CD4-positive, alpha-beta T cell (primary cell): Measurements from ENCODE around the gene ASXL2. TPM values are rescaled to one million over a fixed set of nuclear protein-coding genes. Genes with fewer than 3 reads are reported as not detected.
A peak's percentile ranks its signal among the peaks of the same experiment; 100 is the strongest.

Source experiments
- ATAC-seq: fragments of 200-7000 bp; cut with Tn5 transposase; one replicate; pipeline ENCODE4 v1.10.0; 2022; ENCODE audit warnings: mild to moderate bottlenecking; ENCODE audit not compliant: poor library complexity
- CTCF ChIA-PET: fragments of 350-600 bp; sonication (Branson Sonifier 250); formaldehyde crosslinking; loops from one replicate; lab custom pipeline; 2021; ENCODE audit warnings: antibody characterized with exemption, inconsistent platforms; lab: Charles Lee
- POLR2A ChIA-PET: fragments of 350-600 bp; sonication (Branson Sonifier 250); formaldehyde crosslinking; loops from one replicate; lab custom pipeline; 2021; ENCODE audit warnings: antibody characterized with exemption, inconsistent platforms; lab: Charles Lee
- DNase-seq, 14 experiments: peaks; one replicate each; pipeline ENCODE4 v3.0.0-alpha.2; 2013 to 2020; ENCODE audit warnings: mixed read lengths in 2 of 14
- H3K27ac ChIP-seq, 2 donors: one replicate each; pipeline versions ENCODE4 v1.5.1 to v1.7.0; 2013; ENCODE audit warnings: low read length in 2 of 2, low read depth in 1 of 2, mild to moderate bottlenecking in 1 of 2
- H3K27me3 ChIP-seq, 2 experiments: 1 replicate in 1 of 2; 2 replicates in 1 of 2; pipeline versions ENCODE4 v1.6.1 to v1.7.0; 2013; ENCODE audit warnings: low read length in 2 of 2, control low read depth in 1 of 2, mild to moderate bottlenecking in 1 of 2, moderate library complexity in 1 of 2; ENCODE audit not compliant: insufficient read depth in 2 of 2, control insufficient read depth in 1 of 2
- H3K36me3 ChIP-seq: one replicate; pipeline ENCODE4 v1.6.1; 2013; ENCODE audit warnings: low read length, control low read depth; ENCODE audit not compliant: insufficient read depth
- H3K4me1 ChIP-seq: one replicate; pipeline ENCODE4 v1.6.1; 2013; ENCODE audit warnings: low read length, control low read depth; ENCODE audit not compliant: insufficient read depth
- H3K4me3 ChIP-seq: one replicate; pipeline ENCODE4 v1.5.1; 2013; ENCODE audit warnings: mild to moderate bottlenecking, low read length, moderate library complexity
- H3K9me3 ChIP-seq, 2 experiments: 1 replicate in 1 of 2; 2 replicates in 1 of 2; pipeline versions ENCODE4 v1.6.1 to v1.7.0; 2013; ENCODE audit warnings: low read length in 2 of 2, mild to moderate bottlenecking in 2 of 2, control low read depth in 1 of 2, moderate library complexity in 1 of 2; ENCODE audit not compliant: control insufficient read depth in 1 of 2, insufficient read depth in 1 of 2
- H3K27ac Mint-ChIP-seq: one replicate; pipeline ENCODE4 v1.8.0; 2020; ENCODE audit warnings: mixed read lengths
- H3K27me3 Mint-ChIP-seq: one replicate; pipeline ENCODE4 v1.8.0; 2021; ENCODE audit warnings: mixed read lengths
- H3K36me3 Mint-ChIP-seq: one replicate; pipeline ENCODE4 v1.8.0; 2021; ENCODE audit warnings: low read depth, mixed read lengths
- H3K4me1 Mint-ChIP-seq: one replicate; pipeline ENCODE4 v1.8.0; 2021; ENCODE audit warnings: low read depth, mixed read lengths
- H3K4me3 Mint-ChIP-seq: one replicate; pipeline ENCODE4 v1.8.0; 2020; ENCODE audit warnings: mild to moderate bottlenecking, mixed read lengths
- H3K9me3 Mint-ChIP-seq: one replicate; pipeline ENCODE4 v1.8.0; 2020; ENCODE audit warnings: mixed read lengths
- CTCF ChIP-seq: fragments of 200-600 bp; IDR thresholded peaks from one replicate; pipeline ENCODE4 v1.8.0; 2022; ENCODE audit warnings: antibody characterized with exemption, mild to moderate bottlenecking
- intact Hi-C, 2 experiments: fragments of 100-400 bp; cut with DNase I in 1 of 2; cut with micrococcal nuclease in 1 of 2; formaldehyde crosslinking; loops; one replicate each; pipeline versions ENCODE4 v1.15.1 to v1.9.0; 2023 to 2025; cut with DNase I, micrococcal nuclease
- total RNA-seq, 174 experiments: library from RNA in 2 of 174; stranded (reverse) in 2 of 174; gene quantifications; one replicate each; pipeline ENCODE4 v1.2.3 and lab custom pipeline; 2021 to 2026

ASXL2 gene
- total RNA-seq, 2 experiments from 2014 or later: 15.1 to 17.2 TPM

DNA sequence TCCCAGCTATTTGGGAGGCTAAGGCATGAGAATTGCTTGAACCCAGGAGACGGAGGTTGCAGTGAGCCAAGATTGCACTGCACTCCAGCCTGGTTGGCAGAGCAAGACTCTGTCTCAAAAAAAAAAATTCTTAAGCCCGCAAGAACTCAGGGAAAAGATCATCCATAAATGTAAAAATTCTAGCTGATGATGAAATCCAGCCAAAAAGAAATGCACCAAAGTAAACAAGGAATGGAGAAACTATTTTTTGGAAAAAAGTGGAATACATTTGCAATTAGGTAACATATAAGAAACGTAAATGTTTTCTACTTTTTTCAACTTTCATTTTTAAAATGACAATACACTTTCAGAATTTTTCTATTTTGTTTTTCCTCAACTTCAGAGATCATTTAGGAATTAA is 61.3 kb downstream of the ASXL2 start:
- intact Hi-C loops: no loop called here

GRCh38 chr2:25816249-25816648 is 62.0 kb downstream of the ASXL2 start:
- ATAC-seq: no peak
- Mint-ChIP-seq H3K27ac (no peak overlapping the region), H3K27me3 (no peaks in the 10 kb centered on the region), H3K4me3 (no peak overlapping the region), H3K36me3 (peaks cover 4% of the 10 kb centered on the region), H3K4me1 (peaks cover 61% of the 10 kb centered on the region), H3K9me3 (no peaks in the 10 kb centered on the region)
- H3K27ac ChIP-seq: no peak overlapping the region
- ChIA-PET POLR2A (interaction anchor here (1.2 to 1.9 kb wide), 2 partner anchors 21 to 36 kb away, joined by 3 to 6 read pairs; no protein-coding TSS in a partner anchor), CTCF (interaction anchor here (0.7 to 1.2 kb wide), 2 partner anchors 15 to 26 kb away, joined by 3 read pairs; no protein-coding TSS in a partner anchor)
- H3K27me3 ChIP-seq: no peaks in the 10 kb centered on the region
- no peak for TF ChIP-seq CTCF
- intact Hi-C loops: no loop called here
- H3K4me3 ChIP-seq: no peak overlapping the region
- DNase-seq: peak in 1 of 14 experiments; percentile 38
- H3K9me3 ChIP-seq: no peaks in the 10 kb centered on the region
- peaks cover 7% of the 10 kb centered on the region for H3K36me3 ChIP-seq
- H3K4me1 ChIP-seq: peaks cover 5% of the 10 kb centered on the region

More for the DNA sequence above, 61.3 kb downstream of the ASXL2 start:
- Histone ChIP-seq H3K27me3 (no peaks in the 10 kb centered on the region), H3K9me3 (no peaks in the 10 kb centered on the region), H3K36me3 (peaks cover 7% of the 10 kb centered on the region), H3K27ac (no peak overlapping the region), H3K4me1 (peaks cover 8% of the 10 kb centered on the region), H3K4me3 (no peak overlapping the region)
- no peak overlapping the region for H3K27ac Mint-ChIP-seq
- ChIA-PET CTCF (interaction anchor here (1.7 kb wide), 1 partner anchor 13 kb away, joined by 4 read pairs; no protein-coding TSS in a partner anchor), POLR2A (interaction anchor here (0.6 to 1.9 kb wide), 4 partner anchors 9 to 1877 kb away, joined by 3 to 6 read pairs (median 4); partner anchors contain the start of gene UBXN2A)
- no peak for TF ChIP-seq CTCF
- H3K4me1 Mint-ChIP-seq: peaks cover 69% of the 10 kb centered on the region
- ATAC-seq (no peak), DNase-seq (no peak)
- no peaks in the 10 kb centered on the region for H3K9me3 Mint-ChIP-seq
- no peaks in the 10 kb centered on the region for H3K27me3 Mint-ChIP-seq
- H3K36me3 Mint-ChIP-seq: peaks cover 9% of the 10 kb centered on the region
- H3K4me3 Mint-ChIP-seq: no peak overlapping the region

DNA sequence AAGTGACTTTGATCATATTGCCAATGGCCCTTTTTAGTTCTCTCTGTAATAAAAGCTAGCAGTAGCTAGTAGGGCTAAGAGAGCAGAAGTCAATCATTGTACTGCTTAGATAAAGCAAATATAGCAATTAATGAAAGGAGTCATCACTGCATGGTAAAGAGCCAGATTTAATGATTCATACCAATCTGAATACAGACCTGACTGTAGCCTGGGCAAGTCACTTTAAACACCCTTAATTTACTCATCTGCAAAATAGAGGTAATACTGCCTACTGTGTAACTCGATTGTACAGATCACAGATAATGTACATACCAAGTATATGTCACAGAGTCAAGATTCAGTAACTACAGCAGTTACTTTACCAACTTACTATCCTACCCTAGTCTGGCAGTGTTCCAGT is 63.6 kb downstream of the ASXL2 start:
- H3K4me3 Mint-ChIP-seq: no peak overlapping the region
- no peaks in the 10 kb centered on the region for H3K27me3 Mint-ChIP-seq
- Histone ChIP-seq H3K27ac (no peak overlapping the region), H3K9me3 (no peaks in the 10 kb centered on the region), H3K4me1 (peaks cover 2% of the 10 kb centered on the region), H3K36me3 (peaks cover 15% of the 10 kb centered on the region), H3K27me3 (no peaks in the 10 kb centered on the region), H3K4me3 (no peak overlapping the region)
- POLR2A ChIA-PET: no interaction called here
- CTCF ChIA-PET: interaction anchor here (0.8 to 1.6 kb wide), 2 partner anchors 13 to 19 kb away, joined by 3 to 4 read pairs; no protein-coding TSS in a partner anchor
- intact Hi-C loops: no loop called here
- H3K9me3 Mint-ChIP-seq: no peaks in the 10 kb centered on the region
- no peak overlapping the region for H3K27ac Mint-ChIP-seq
- ATAC-seq: no peak
- no peak for DNase-seq
- TF ChIP-seq CTCF: no peak
- peaks cover 72% of the 10 kb centered on the region for H3K4me1 Mint-ChIP-seq
- H3K36me3 Mint-ChIP-seq: peaks cover 11% of the 10 kb centered on the region
